Head of caudate nucleus (tissue), 42 donors: Measurements from ENCODE around the gene ELMO2.

Experiments
- DNase-seq, 42 donors: peaks; one replicate each; pipeline versions ENCODE4 v3.0.0 to v3.0.0-alpha.2; 2020 to 2021; ENCODE audit warnings: mixed read lengths in 7 of 42
- intact Hi-C: fragments of 100-400 bp; cut with DNase I; formaldehyde crosslinking; loops from one replicate; pipeline ENCODE4 v1.15.0; 2022

Gene ELMO2, protein sequence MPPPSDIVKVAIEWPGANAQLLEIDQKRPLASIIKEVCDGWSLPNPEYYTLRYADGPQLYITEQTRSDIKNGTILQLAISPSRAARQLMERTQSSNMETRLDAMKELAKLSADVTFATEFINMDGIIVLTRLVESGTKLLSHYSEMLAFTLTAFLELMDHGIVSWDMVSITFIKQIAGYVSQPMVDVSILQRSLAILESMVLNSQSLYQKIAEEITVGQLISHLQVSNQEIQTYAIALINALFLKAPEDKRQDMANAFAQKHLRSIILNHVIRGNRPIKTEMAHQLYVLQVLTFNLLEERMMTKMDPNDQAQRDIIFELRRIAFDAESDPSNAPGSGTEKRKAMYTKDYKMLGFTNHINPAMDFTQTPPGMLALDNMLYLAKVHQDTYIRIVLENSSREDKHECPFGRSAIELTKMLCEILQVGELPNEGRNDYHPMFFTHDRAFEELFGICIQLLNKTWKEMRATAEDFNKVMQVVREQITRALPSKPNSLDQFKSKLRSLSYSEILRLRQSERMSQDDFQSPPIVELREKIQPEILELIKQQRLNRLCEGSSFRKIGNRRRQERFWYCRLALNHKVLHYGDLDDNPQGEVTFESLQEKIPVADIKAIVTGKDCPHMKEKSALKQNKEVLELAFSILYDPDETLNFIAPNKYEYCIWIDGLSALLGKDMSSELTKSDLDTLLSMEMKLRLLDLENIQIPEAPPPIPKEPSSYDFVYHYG

DNA sequence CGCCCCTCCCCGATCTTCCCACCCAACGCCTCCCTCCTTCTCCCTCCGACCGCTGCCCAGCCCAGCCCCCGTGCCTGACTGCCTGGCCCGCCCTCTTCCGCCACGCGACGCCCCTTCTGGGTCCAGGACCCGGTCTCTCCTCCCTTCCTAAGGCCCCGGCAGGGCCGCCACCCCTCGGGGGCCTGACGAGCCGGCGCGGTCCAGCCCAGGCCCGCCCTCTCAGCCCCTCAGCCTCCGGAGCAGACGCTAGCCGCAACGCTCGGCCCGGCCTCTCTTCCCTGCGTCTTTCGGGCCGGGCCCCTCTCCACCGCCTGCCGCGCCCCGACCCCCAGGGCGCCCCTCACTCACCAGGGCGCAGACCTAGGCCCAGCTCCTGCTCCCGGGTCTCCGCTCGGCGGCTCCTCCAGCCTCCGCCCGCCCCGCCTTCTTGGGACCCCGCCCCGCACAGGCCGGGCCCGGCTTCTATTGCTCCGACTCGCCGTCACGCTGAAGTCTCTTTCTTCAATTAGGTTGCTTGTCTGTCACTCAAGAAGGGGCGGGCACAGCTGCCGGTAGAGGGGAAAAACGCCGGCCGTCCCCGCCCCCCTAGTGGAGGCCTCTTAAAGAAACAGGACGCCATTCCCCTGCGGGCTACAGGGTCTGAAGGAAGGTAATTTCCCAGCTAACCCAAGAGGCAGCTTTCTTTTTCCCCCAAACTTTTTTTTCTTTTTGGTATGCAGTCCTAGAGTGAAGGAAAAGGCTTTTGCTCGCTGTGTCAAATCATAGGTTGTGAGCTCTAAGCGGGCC, at the start of gene ELMO2:
Gene ELMO2, minus strand, starts transcription at position 416 of the 786 bp plus-strand sequence. CDS start 12,133 bp downstream, outside the sequence.
- DNase-seq: peak; percentile 94 to 99 (median 98)
- intact Hi-C loops: no loop called here

DNA sequence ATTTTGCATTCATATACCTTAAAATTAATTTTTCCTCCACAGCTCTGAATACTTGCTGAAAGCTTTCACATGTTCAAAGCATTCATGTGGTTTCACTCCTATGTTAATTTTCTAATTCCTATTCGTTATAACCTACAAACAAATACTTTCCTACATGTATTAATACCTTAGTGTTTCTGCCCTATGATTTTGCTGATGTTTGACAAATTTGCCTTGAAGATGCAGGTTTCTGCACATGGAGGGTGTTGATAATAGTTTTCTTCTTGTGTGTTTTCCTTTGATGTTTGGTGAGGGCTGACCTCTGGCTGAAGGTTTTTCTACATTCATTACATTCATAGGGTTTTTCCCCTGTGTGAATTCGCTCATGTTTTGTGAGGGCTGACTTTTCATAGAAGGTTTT, 49.3 kb upstream of the ELMO2 start:
- no peak for DNase-seq
- intact Hi-C loops: no loop called here

DNA sequence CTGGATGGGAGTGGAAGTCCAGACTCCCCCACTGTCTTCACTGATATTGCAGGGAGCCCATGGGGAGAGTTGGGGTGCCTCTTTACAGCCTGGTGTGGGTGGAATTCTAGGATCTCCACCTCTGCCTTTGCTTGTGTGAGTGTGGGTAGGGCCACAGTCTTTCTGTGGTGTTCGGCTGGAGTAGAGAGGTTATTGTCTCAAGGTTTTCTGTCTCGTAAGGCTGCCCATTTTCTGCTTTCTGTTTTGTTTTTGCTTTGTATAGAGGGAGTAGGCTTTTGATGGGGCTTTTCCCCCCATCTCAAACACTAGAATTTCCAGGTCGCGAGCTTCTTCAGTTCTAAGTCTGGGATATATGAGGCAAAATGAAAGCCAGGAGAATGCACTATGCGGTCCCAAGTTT, 40.4 kb upstream of the ELMO2 start:
- intact Hi-C loops: loop anchor here (10.0 kb wide), 1 partner anchor 312 kb away; no protein-coding TSS in a partner anchor
- DNase-seq: no peak

DNA sequence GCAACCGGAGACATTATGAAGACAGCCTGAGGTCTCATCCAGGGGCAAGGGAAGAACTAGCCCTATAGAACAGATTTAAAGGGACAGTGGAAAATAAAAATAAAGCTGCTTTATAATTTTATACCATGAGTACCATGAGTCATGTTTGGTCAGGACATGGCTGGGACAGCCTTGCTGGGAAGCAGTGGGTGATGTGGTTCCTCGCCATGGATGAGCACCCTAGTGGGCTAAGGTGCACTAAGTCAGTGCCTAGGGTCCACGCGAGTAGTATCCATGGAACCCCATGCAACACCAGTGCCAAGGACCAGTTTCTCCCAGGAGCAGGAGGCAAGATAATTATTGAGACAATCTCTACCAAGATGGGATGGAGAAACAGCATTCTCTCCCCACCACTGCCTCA, 33.4 kb upstream of the ELMO2 start:
- DNase-seq: no peak
- intact Hi-C loops: loop anchor here (10.0 kb wide), 1 partner anchor 305 kb away; no protein-coding TSS in a partner anchor

DNA sequence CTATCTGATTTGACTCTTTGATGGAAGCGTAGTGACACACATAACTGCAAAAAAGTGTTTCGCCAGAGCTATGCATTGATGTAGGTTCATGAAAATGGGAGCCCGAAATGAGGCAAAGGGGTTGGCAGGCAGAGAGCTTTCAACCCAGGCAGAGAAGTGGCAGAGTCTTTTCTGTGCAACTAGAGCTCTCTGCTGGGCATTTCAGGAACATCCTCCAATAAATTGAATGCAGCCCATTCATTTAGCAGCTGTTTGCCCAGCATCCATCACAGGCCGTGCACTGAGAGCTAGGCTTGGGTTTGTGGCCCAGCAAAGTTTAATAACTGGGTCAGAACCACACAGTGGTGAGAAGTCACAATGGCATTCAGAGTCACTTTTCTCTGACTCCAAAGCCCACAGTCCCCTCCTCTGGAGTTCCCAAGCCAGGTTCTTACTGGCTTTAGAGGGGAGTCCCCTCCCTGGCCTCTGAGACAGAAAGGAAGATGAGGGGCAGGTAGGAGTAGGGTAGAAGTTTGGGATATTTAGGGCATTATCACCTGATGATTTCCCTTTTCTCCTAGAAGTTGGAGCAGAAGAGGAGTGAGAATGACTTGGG, 31.8 kb upstream of the ELMO2 start:
- intact Hi-C loops: no loop called here

DNA sequence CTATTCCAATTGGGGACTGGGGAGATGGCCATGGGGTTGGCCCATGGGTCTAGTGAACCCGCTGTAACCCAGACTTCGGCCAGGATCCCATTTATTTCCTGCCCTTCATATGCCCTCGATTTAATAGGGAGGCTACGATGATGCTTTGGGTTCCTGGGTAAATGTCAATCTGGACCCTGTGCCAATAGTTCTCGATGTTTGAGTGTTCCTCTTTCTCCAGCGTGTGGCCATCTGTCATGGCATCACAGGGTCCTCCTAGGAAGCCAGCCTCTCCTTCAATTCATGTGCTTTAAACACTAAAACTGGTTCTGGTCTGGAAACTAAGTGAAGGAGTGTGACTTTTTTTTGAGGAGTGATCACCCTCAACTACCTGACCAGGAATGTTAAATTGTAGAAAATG, 28.7 kb upstream of the ELMO2 start:
- intact Hi-C loops: no loop called here
- no peak for DNase-seq

More for the DNA sequence above, 31.8 kb upstream of the ELMO2 start:
- DNase-seq: peak; percentile 9 to 92 (median 70)

DNA sequence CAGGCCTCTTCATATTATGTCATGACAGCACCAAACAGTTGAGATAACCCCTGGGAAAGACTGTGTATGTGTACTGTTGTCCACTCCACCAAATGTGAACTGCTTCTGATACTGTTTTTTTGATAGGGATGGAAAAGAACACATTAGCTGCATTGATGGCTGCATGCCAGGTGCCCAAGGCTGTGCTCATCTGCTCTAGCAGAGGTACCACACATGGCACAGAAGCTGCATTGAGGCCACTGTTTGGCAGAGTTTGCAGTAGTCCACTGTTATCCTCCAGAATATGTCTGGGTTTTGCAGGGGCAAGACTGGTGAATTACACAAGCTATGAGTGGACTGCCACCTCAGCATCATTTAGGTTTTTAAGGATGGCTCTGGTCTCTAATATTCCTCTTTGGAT, 28.2 kb upstream of the ELMO2 start:
- no peak for DNase-seq
- intact Hi-C loops: no loop called here

DNA sequence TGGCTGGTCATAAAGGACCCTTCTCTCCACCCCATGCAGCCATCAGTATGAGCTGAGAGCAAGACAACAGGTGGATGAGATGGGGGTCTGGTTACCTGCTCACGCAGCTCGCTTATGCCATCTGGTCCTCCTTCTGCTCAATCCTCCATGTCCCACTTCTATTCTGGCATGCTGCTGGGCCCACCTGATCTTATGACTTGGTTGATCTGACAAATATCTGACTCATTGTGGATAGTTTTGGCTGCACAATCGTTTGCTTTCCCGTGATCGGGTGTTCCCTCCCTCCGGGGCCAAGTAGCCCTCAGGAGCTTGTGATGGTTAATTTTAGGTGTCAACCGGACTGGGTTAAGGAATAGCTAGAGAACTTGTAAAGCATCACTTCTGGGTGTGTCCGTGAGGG, 26.6 kb upstream of the ELMO2 start:
- intact Hi-C loops: no loop called here
- no peak for DNase-seq

DNA sequence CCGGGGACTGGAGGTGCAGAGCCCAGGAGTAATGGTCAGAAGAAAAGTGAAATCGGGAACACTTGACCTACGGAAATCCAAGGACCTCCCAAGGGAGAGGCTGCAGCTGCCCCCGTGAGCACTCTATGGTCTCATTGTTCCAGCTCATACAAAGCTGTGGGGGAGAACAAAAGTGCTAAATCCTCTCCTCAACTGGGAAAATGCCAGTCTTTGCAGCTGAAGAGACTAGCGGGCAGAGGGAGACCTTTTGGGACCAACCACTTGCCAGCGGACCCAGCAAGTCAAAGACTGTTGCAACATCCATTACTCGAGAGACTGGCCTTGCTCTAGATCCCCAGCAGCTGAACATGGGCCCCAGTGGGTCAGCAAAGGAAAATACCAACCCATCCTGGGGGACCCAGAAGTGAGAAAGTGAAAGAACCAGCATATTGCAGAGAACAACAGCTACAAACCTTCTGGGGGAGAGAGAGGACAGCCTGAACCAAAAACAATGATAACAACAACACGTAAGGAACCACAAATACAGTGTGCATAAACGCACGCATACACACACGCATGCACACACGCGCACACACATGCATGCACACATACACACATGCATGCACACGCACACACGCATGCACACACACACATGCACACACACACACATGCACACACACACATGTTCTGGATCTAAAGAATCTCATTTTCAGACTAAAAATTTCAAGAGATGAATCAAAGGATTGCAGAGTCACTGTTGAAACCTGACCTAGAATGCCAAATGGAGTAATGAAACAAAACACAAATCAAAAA, 24.7 kb upstream of the ELMO2 start:
- DNase-seq: peak in 41 of 42 donors; percentile 10 to 86 (median 66)

DNA sequence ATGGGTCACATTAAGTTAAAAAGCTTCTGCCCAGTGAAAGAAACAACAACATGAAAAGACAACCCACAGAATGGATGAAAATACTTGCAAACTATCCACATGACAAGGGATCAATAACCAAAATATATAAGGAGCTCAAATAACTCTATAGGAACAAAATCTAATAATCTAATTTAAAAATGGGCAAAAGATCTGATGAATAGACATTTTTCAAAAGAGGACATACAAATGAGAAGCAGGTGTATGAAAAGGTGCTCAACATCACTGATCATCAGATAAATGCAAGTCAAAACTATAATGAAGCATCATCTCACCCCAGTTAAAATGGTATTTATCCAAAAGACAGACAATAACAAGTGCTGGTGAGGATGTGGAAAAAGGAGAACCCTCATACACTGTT, 21.0 kb upstream of the ELMO2 start:
- intact Hi-C loops: no loop called here

More for the DNA sequence above, 24.7 kb upstream of the ELMO2 start:
- intact Hi-C loops: no loop called here

DNA sequence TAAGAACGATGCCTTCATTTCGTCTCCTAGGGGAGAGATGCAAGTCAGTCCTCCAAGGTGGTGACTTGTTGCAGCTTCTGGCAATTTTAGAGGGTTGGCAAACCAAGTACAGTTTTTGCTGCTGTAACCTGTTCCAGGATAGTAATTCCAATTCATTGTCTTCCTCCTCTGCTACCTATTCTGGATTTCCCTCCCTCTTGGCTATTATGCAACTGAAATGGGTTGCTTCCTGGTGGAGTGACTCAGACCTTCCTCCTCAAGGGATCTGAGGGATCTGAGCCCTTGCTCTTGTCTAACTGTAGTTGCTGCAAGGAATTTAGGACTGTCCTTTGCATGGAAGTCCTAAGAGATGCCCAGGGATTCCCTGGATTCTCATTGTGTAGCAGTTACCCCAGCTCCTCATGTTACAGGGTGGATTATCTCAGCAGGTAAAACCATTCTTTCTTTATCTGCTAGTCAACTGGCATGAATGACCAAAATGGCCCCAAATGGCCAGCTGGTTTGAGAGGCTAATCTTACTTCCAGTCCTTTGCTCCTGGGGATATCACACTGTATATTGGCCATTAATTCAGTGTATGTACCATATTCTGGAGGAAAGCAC, 17.6 kb upstream of the ELMO2 start:
- intact Hi-C loops: no loop called here
- peak in 13 of 42 donors; percentile 21 to 74 (median 50) for DNase-seq

More for the DNA sequence above, 21.0 kb upstream of the ELMO2 start:
- no peak for DNase-seq

DNA sequence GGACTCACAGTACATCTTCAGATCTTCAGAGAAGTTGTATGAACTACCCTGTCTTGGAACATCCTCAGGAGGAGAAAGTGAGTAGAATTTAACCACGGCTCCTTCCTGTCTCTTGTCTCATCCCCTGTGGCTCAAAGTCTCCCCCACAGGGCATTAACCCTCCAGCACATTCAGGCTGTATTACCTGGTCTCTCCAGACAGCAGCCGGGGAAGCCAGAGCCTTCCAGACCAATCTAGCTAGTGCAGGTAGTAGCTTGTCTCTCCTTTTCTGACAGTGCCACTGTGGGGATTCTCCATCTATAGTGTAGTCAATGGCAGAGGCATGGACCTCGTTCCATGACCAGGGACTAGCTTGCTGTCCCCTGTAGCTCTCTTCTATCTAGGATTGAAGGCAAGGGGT, 16.9 kb upstream of the ELMO2 start:
- intact Hi-C loops: no loop called here
- DNase-seq: peak in 1 of 42 donors; percentile 34

DNA sequence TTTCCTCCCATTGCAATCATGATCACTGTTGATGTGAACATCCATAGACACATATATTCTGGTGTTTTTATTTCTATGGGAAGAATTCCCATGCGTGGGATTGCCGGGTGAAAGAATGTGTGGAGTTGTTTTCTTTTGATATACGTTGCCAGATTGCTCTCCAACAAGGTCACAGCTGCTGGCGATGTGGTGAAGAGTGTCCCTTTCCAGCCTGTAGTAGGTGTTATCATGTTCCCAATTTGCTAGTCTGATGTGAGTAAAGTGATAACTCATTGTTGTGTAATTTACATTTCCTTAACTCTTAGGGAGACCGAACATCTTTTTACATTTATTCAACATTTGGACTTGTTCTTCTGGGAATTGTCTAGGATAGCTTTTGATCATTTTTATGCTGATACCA, 14.5 kb upstream of the ELMO2 start:
- intact Hi-C loops: no loop called here
- no peak for DNase-seq

DNA sequence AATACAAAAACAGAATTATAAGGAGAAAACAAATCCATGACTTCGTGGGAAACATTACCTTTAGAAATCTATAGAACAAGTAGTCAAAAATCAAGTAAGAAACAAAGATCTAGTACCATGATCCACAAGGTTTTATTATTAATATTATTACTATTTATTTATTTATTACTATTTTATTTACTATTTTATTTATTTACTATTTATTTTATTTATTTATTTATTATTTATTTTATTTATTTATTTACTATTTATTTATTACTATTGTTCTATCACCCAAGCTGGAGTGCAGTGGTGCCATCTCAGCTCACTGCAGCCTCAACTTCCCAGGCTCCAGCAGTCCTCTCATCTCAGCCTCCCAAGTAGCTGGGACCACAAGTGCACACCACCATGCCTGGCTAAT, 13.5 kb upstream of the ELMO2 start:
- DNase-seq: no peak
- intact Hi-C loops: no loop called here

DNA sequence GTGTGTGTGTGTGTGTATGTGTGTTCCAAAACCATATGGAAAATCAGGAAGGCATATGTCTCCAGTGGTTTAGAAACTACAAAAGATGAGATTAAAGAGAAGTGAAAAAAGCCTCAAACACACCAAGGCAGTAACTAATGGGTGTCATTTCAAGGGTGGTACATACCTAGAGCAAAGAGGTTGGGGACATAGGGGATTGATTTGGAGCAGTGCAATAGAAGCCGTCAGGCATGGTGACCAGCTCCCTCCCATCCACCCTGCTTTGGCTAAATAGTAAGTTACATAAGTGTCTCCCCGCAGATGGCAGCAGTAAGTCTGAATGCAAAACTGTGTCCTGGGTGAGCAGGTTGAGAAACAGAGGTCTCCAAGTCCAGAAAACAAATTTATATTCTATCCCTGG, 10.4 kb upstream of the ELMO2 start:
- DNase-seq: peak in 1 of 42 donors; percentile 25
- intact Hi-C loops: no loop called here

DNA sequence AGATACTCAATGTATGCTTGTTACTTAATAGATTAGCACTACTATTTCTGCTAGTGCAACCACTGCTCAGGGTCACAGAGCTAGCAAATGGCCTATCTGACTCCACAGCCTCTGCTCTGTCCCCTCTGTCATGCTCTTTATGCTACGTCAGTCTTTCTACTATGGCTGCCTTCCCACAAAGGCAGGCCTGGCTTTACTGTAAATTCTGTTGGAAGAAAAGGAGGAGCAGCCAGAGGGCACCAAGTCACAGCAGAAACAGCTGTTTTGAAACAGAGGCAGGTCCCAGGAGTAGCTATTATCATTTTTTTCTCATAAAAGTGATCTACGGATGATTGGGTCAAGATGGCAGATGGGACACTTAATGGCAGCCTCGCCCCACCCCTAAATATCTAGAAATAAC, 10.0 kb upstream of the ELMO2 start:
- DNase-seq: peak in 1 of 42 donors; percentile 42
- intact Hi-C loops: no loop called here

DNA sequence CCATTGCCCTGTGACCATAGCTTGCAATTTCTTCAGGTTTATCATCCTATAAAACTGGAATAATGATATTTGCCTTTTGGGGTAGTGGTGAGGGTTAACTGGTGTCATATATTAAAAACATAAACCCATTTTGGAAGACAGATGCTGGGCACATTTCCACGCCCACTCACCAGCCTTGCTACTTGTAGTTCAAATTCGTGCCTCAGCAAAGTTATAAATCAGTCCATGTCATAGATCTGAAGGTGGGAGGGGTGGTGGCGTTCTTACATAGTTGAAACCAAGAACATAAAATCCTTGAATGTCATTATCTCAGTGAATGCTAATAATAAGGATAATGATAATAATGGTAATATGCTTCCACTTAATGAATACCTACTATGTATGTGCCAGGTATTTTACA, 9.4 kb upstream of the ELMO2 start:
- DNase-seq: peak in 25 of 42 donors; percentile 28 to 82 (median 64)
- intact Hi-C loops: no loop called here

DNA sequence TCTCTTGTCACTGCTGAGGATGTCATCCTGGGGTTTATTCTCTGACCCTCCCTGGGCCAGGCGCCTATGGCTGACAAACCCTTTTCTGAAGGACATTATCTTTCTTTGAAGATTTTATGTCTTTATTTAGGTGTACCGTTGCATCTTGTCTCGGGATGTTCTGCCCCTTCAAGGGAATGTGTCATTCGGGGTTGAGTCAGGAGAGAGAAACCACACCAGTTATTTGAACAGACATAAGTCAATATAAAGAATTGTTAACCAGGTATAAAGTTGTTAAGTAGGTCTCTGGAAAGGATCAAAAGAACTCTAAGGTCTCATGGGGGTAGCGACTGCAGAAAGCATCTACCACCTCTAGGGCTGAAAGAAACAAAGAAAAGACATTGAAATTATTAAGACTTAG, 8.2 kb upstream of the ELMO2 start:
- intact Hi-C loops: no loop called here
- DNase-seq: peak in 1 of 42 donors; percentile 14
